Measurements from ENCODE around the gene ITGA11.

GRCh38 chr15:68347392-68347791, 84.6 kb downstream of the ITGA11 start:
- TF ChIP-seq POLR2A (IDR thresholded peaks at IDR 0.05; ENCODE audit: low read depth, low read length) = no peak
- no peak for TF ChIP-seq POLR2AphosphoS5 (IDR thresholded peaks at IDR 0.05; ENCODE audit: low read depth, low read length)
- no peak for TF ChIP-seq TAF1 (IDR thresholded peaks at IDR 0.05; ENCODE audit: low read depth, low read length)
- TF ChIP-seq SPI1 (IDR thresholded peaks at IDR 0.05; ENCODE audit: low read depth, low read length) = no peak
- TF ChIP-seq POU2F2 (IDR thresholded peaks at IDR 0.05; ENCODE audit: low read depth, low read length) = no peak
- TF ChIP-seq PAX5 (IDR thresholded peaks at IDR 0.05; ENCODE audit: insufficient read depth, low read length, severe bottlenecking) = no peak

Measured in GM12891 (cell line).